8988T (cell line): ENCODE data around the gene PCDHB10.
"Not testable (repeated sequence)": the region's sequence is repeated elsewhere in the genome, so short reads cannot be mapped to it uniquely, and the experiment has no call there.

Source experiments
- DNase-seq: peaks from one replicate; pipeline ENCODE4 v3.0.0; 2011

The PCDHB10 gene

DNA sequence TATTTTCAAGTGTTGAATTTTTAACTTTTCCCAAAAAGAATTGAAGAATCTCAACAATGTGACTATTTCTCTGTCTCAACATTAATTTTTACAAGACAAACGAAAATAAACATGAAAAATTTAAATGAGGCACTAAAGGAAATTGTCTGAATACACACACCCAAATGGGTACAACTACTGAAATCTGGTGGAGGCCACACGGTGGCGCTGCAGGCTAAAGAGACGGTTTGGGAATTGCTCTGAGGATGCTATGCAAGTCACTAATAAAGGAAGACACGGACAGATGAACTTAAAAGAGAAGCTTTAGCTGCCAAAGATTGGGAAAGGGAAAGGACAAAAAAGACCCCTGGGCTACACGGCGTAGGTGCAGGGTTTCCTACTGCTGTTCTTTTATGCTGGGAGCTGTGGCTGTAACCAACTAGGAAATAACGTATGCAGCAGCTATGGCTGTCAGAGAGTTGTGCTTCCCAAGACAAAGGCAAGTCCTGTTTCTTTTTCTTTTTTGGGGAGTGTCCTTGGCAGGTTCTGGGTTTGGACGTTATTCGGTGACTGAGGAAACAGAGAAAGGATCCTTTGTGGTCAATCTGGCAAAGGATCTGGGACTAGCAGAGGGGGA is at the start of gene PCDHB10:
Gene PCDHB10, plus strand, starts transcription at position 244 of the 616 bp plus-strand sequence. Its CDS starts 200 bp downstream, at position 444.
- DNase-seq: peak; percentile 78

DNA sequence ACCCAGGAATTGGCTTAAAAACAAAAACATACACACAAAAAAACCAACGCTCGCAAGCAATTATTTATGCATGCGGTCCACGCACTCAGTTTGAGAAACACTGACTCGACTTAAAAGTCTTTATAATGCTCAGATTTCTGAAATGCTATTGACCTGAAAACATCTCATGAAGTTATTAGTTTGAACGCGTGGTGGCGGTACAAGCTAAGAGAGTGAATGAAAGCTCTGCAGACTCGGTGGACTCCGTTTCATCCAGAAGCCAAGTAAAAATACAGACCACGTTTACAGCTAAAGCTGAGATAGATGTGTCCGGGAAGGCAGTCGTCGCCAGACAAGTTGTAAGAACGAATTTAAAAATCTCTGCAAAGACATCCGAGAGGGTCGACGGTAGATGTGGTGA is 42.3 kb upstream of the PCDHB10 start, which contains the start of gene PCDHB6:
Gene PCDHB6, plus strand, starts transcription at position 246 of the 400 bp plus-strand sequence. CDS start 201 bp downstream, outside the sequence.
- DNase-seq: peak; percentile 59

DNA sequence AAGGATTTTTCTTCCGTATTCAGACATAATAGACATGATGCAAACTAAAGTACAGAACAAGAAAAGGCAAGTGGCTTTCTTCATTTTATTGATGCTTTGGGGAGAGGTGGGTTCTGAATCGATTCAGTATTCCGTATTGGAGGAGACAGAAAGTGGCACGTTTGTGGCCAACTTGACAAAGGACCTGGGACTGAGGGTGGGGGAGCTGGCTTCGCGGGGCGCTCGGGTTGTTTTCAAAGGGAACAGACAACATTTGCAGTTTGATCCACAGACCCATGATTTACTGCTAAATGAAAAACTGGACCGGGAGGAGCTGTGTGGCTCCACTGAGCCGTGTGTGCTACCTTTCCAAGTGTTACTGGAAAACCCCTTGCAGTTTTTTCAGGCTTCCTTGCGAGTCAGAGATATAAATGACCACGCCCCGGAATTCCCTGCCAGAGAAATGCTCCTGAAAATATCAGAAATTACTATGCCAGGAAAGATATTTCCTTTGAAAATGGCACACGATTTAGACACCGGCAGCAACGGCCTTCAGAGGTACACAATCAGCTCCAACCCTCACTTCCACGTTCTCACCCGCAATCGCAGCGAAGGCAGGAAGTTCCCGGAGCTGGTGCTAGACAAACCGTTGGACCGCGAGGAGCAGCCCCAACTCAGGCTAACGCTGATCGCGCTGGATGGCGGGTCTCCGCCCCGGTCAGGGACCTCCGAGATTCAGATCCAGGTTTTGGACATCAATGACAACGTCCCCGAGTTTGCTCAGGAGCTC is 41.7 kb upstream of the PCDHB10 start:
- DNase-seq: no peak

DNA sequence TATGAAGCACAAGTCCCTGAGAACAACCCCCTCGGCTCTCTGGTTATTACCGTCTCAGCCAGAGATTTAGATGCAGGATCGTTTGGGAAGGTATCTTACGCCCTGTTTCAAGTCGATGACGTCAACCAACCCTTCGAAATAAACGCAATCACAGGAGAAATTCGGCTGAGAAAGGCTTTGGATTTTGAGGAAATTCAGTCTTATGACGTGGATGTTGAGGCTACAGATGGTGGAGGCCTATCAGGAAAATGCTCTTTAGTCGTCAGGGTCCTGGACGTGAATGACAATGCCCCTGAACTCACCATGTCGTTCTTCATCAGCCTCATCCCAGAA is 41.2 kb upstream of the PCDHB10 start:
- DNase-seq: no peak

DNA sequence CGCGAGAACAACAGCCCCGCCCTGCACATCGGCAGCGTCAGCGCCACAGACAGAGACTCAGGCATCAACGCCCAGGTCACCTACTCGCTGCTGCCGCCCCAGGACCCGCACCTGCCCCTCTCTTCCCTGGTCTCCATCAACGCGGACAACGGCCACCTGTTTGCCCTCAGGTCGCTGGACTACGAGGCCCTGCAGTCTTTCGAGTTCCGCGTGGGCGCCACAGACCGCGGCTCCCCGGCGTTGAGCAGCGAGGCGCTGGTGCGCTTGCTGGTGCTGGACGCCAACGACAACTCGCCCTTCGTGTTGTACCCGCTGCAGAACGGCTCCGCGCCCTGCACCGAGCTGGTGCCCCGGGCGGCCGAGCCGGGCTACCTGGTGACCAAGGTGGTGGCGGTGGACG is 40.5 kb upstream of the PCDHB10 start:
- DNase-seq: not testable (repeated sequence)

DNA sequence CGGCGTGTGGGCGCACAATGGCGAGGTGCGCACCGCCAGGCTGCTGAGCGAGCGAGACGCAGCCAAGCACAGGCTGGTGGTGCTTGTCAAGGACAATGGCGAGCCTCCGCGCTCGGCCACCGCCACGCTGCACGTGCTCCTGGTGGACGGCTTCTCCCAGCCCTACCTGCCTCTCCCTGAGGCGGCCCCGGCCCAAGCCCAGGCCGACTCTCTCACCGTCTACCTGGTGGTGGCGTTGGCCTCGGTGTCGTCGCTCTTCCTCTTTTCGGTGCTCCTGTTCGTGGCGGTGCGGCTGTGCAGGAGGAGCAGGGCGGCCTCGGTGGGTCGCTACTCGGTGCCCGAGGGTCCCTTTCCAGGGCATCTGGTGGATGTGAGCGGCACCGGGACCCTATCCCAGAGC is 40.1 kb upstream of the PCDHB10 start:
- not testable (repeated sequence) for DNase-seq

DNA sequence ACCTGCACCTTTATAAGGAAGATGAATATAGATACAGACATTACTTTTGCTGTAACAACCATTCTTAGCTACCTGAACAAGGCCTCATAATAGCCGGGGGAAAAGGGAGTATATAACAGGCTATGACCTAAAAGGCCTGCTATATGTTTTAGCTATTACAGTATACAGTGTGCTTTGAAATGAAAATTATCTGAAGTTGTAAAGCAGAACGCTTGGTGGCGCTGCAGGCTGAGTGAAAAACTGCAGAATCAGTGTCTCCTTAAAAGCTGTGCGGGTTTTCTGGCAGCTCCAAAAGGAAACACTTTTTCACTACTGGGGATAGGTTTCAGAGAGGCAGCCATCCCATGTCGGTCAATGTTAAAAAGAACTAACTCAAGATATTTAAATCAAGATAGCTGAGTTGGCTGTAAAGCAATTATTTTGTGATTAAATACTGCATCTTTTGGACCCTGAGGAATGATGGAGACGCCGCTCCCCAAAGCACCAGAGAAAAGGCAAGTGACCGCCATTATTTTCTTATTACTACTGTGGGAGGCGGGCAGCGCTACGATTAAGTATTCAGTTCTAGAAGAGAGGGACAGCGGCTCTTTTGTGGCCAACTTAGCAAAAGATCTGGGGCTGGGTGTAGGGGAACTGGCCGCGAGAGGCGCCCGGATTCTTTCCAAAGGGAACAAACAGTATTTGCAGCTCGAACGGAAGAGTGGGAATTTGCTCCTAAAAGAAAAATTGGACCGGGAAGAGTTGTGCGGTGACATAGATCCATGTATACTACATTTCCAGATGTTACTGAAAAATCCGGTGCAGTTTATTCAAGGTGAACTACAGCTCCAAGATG is 36.4 kb upstream of the PCDHB10 start:
- DNase-seq: peak; percentile 53

DNA sequence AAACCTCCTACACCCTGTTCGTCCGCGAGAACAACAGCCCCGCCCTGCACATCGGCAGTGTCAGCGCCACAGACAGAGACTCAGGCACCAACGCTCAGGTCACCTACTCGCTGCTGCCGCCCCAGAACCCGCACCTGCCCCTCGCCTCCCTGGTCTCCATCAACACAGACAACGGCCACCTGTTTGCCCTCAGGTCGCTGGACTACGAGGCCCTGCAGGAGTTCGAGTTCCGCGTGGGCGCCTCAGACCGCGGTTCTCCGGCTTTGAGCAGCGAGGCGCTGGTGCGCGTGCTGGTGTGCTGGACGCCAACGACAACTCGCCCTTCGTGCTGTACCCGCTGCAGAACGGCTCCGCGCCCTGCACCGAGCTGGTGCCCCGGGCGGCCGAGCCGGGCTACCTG is 34.8 kb upstream of the PCDHB10 start:
- DNase-seq: not testable (repeated sequence)

DNA sequence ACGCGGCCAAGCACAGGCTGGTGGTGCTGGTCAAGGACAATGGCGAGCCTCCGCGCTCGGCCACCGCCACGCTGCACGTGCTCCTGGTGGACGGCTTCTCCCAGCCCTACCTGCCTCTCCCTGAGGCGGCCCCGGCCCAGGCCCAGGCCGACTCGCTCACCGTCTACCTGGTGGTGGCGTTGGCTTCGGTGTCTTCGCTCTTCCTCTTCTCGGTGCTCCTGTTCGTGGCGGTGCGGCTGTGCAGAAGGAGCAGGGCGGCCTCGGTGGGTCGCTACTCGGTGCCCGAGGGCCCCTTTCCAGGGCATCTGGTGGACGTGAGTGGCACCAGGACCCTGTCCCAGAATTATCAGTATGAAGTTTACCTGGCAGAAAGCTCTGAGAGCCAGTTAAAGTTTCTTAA is 34.3 kb upstream of the PCDHB10 start:
- not testable (repeated sequence) for DNase-seq

DNA sequence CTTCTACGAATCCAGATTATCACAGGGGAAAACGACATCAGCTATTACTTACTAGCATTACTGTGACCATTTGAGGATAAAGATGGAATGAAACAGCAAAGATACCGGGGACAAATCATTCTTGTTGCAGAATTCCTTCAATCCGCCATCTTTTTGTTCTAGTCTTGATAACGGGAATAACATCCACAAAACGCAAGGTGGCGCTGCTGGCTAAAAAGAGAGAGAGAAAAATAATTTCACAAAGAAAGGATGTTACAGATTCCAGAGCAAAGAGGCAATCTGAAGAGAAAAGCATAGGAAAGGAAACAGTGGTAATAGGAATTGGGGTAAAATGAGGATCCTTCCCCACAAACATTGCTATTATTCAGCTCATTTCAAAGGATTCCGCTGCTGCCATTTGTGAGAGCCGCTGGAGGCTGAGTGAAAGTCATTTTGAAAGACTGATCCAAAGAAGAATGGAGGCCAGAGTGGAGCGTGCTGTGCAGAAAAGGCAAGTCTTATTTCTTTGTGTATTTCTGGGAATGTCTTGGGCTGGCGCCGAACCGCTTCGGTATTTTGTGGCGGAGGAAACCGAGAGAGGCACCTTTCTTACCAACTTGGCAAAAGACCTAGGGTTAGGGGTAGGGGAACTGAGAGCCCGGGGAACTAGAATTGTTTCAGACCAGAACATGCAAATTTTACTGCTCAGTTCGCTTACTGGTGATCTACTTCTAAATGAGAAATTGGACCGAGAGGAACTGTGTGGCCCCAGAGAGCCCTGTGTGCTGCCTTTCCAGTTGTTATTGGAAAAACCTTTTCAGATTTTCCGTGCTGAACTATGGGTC is 19.6 kb upstream of the PCDHB10 start, which contains the start of gene PCDHB7:
Gene PCDHB7, plus strand, starts transcription at position 264 of the 824 bp plus-strand sequence. Its CDS starts 192 bp downstream, at position 456.
- DNase-seq: no peak

DNA sequence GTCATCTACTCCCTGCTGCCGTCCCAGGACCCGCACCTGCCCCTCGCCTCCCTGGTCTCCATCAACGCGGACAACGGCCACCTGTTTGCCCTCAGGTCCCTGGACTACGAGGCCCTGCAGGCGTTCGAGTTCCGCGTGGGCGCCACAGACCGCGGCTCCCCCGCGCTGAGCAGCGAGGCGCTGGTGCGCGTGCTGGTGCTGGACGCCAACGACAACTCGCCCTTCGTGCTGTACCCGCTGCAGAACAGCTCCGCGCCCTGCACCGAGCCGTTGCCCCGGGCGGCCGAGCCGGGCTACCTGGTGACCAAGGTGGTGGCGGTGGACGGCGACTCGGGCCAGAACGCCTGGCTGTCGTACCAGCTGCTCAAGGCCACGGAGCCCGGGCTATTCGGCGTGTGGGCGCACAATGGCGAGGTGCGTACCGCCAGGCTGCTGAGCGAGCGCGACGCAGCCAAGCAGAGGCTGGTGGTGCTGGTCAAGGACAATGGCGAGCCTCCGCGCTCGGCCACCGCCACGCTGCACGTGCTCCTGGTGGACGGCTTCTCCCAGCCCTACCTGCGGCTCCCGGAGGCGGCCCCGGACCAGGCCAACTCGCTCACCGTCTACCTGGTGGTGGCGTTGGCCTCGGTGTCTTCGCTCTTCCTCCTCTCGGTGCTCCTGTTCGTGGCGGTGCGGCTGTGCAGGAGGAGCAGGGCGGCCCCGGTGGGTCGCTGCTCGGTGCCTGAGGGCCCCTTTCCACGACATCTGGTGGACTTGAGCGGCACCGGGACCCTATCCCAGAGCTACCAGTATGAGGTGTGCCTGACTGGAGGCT is 17.7 kb upstream of the PCDHB10 start:
- DNase-seq: not testable (repeated sequence)

DNA sequence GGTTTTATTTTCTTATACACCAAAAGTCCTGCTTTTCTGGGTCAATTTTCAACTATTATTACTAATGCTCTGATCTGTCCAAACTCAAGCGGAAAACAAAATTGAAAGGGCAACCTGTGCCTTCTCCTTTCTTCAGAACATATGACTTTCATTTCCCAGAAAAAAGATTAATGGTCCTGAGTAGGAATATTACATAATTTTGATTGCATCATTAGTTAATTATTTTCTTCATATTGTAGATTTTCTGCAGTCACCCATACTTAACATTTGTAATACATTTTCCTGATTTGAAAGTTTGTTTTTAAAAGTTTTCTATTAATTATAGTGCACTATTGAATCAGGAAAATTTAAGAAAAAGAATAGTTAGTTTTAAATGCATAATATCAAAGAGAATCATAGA is 16.2 kb upstream of the PCDHB10 start:
- no peak for DNase-seq

DNA sequence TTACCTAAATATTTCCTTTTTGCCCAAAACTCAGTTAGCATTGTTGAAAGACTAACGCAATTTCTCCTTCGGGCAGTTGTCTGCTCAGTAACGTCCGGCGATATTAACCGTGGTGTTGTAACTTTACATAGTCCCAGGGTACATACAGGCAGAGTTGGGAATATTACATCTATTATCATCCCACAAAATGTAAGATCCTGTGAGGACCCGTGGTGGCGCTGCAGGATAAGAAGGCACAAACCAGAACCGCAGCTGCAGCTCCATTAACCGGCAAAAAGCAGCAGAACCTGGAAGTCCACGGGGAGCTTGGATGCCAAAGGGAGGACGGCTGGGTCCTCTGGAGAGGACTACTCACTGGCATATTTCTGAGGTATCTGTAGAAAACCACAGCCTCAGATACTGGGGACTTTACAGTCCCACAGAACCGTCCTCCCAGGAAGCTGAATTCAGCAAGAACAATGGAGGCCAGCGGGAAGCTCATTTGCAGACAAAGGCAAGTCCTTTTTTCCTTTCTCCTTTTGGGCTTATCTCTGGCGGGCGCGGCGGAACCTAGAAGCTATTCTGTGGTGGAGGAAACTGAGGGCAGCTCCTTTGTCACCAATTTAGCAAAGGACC is 14.5 kb upstream of the PCDHB10 start, which contains the start of gene PCDHB8:
Gene PCDHB8, plus strand, starts transcription at position 214 of the 615 bp plus-strand sequence. Its CDS starts 245 bp downstream, at position 459.
- DNase-seq: peak; percentile 66

DNA sequence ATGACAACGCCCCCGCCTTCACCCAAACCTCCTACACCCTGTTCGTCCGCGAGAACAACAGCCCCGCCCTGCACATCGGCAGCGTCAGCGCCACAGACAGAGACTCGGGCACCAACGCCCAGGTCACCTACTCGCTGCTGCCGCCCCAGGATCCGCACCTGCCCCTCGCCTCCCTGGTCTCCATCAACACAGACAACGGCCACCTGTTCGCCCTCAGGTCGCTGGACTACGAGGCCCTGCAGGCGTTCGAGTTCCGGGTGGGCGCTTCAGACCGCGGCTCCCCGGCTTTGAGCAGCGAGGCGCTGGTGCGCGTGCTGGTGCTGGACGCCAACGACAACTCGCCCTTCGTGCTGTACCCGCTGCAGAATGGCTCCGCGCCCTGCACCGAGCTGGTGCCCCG is 12.8 kb upstream of the PCDHB10 start:
- DNase-seq: not testable (repeated sequence)

DNA sequence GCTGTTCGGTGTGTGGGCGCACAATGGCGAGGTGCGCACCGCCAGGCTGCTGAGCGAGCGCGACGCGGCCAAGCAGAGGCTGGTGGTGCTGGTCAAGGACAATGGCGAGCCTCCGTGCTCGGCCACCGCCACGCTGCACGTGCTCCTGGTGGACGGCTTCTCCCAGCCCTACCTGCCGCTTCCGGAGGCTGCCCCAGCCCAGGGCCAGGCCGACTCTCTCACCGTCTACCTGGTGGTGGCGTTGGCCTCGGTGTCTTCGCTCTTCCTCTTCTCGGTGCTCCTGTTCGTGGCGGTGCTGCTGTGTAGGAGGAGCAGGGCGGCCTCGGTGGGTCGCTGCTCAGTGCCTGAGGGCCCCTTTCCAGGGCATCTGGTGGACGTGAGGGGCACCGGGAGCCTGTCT is 12.3 kb upstream of the PCDHB10 start:
- DNase-seq: not testable (repeated sequence)

DNA sequence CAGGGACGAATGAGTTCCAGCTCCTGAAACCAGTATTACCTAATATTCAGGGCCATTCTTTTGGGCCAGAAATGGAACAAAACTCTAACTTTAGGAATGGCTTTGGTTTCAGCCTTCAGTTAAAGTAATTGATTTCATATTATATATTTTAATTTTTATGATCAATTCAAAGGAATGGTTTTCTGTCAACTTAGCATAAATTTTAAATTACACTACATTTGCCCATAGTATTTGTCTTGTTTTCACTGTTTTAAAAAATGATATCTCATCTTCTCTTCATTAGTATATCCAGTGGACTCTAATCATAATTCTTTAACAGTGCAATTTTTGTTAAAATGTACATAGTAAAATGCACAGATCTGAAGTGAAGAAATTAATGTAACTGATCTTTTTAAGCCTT is 11.8 kb upstream of the PCDHB10 start:
- no peak for DNase-seq

DNA sequence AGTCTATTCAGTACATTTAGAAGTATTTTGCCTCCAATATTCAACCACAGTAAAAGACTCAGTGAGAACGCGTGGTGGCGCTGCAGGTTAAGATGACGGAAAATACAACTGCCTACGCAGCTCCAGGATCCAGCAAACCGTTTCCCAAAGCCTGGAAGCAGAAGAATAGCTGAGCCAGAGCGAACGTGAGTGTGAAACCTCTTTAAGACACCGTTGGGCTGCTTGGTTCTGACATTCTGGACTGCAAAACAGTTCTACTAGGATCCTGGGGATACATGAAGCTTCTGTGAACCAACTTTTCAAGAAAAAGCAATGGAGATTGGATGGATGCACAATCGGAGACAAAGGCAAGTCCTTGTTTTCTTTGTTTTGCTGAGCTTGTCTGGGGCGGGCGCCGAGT is 9.9 kb upstream of the PCDHB10 start, which contains the start of gene PCDHB16:
Gene PCDHB16, plus strand, starts transcription at position 140 of the 400 bp plus-strand sequence. Its CDS starts 173 bp downstream, at position 313.
- peak; percentile 75 for DNase-seq

DNA sequence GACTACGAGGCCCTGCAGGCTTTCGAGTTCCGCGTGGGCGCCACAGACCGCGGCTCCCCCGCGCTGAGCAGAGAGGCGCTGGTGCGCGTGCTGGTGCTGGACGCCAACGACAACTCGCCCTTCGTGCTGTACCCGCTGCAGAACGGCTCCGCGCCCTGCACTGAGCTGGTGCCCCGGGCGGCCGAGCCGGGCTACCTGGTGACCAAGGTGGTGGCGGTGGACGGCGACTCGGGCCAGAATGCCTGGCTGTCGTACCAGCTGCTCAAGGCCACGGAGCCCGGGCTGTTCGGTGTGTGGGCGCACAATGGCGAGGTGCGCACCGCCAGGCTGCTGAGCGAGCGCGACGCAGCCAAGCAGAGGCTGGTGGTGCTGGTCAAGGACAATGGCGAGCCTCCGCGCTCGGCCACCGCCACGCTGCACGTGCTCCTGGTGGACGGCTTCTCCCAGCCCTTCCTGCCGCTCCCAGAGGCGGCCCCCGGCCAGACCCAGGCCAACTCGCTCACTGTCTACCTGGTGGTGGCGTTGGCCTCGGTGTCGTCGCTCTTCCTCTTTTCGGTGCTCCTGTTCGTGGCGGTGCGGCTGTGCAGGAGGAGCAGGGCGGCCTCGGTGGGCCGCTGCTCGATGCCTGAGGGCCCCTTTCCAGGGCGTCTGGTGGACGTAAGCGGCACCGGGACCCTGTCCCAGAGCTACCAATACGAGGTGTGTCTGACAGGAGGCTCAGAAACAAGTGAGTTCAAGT is 7.9 kb upstream of the PCDHB10 start:
- not testable (repeated sequence) for DNase-seq

DNA sequence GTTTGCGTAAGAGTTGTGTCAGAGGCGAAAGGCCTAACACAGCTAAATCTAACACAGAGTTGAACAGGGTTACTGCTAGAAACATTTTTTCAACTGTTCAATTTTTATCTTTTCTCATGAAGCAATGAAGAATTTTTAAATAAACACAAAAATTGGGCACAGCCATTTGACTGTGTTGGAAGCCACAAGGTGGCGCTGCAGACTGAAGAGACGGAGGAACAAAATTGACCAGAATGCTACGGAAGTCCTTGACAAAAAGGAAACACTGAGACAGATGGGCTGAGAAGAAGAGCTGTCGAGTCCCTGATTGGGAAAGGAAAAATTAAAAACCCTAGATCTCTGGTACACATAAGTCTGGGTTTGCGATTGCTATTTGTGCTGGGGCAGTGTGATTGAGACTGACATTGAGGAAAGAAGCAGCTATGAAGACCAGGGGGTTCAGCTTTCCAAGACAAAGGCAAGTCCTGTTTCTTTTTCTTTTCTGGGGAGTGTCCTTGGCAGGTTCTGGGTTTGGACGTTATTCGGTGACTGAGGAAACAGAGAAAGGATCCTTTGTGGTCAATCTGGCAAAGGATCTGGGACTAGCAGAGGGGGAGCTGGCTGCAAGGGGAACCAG is 5.1 kb upstream of the PCDHB10 start, which contains the start of gene PCDHB9:
Gene PCDHB9, plus strand, starts transcription at position 265 of the 616 bp plus-strand sequence. Its CDS starts 158 bp downstream, at position 423.
- peak; percentile 74 for DNase-seq
